NCI-H748 (cell line): Measurements from ENCODE around the gene TPD52L2.

ENCODE experiments used
- DNase-seq: peaks from one replicate; lab custom pipeline; 2025; ENCODE audit not compliant: unreplicated experiment; lab: John Stamatoyannopoulos, UW

The TPD52L2 gene

GRCh38 chr20:63930971-63931553, 66.0 kb downstream of the TPD52L2 start:
- no peak for DNase-seq

- no peak for DNase-seq
These were observed 66.7 kb downstream of the TPD52L2 start for GRCh38 chr20:63931735-63932134.

- no peak for DNase-seq
These were observed 67.6 kb downstream of the TPD52L2 start for GRCh38 chr20:63932606-63933160.

DNA sequence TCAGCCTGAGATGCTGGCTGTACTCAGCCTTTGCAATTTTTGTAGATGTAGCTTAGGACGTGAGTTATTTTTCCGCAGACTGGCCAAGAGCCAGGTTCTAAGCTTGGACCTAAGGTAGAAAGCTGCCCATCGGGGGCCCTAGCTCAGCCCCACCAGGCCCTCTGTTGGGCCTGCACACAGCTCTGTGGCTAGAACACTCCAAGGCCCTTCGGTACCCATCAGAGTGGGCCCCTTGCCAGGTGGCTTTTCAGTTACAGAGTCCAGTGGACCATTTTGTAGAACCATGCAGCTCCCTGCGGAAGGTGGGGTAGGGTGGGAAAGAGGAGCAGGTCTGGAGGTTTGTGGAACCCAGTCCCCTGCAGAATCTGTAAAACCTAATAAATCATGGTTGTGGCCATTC, 68.6 kb downstream of the TPD52L2 start:
- DNase-seq = no peak

DNA sequence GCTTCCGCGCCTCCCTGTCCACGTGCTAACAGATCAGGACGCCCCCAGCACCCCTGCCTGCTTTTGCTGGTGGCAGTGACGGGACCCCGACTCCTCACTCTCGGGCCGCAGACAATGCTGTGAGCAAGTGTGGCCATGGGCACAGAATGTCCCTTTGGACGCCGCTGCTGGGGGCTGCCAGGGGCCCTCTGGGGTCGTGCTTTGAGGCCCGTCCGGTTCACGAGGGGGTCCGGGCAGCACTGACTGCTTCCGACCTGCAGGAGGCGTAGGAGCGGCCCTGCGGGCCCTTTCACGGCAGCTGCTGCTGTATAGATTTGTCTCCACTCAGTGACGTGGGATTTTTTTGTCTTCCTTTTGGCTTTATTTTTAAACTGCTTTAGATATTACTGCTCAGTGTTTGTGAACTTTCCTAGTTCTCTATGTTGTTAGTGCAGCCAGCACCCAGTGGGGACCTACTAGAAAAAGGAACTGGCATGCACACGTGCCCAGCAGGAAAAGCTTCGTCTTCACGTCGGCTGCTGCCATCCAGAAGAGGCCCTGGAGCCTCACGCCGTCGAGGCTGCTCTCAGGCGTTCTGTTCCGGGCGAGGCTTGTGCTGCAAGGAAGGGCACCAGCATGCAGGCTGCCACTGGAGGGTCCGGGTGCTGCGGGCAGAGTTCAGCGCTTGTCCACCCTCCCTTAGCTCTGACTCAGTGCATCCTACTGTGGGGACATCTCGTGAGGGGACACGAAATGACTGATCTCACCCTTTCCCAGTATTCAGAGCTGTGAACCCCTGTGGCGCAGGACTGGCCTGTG, 69.4 kb downstream of the TPD52L2 start:
- no peak for DNase-seq

DNA sequence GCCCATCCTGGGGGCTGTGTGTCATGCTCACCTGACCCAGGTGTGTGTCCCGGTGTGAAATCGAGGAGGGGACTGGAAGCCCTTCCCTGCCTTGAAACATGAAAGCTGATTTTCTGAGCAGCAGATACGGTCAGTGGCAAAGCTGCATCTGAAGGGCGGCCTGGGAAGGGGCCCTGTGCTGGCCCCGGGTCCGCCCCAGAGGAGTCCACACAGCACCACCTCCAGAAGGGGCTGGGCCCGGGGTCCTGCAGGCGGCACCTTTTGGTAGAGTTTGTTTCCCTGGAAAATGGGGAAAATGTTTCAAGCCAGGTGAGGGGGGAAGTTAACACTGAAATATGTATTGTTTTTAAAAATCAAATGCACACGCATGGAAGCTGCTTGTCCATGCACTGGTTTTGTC, 70.4 kb downstream of the TPD52L2 start:
- no peak for DNase-seq

DNA sequence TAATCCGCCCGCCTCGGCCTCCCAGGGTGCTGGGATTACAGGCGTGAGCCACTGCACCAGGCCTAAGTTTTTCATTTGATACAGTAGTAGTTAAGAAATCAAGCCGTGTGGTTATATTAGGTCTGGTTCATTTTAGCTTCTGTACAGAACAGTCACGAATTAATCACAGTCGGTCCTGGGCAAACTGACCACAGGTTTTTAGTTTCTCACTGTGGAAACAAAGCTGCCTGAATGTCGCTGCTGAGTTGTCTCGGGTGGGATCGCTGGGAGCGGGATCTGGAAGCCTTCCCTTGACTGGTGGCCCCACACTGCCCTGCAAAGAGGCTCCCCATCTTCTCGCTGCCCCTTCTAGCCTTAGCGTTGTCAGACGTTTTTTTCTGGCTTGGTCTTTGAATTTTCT, 72.5 kb downstream of the TPD52L2 start:
- no peak for DNase-seq

DNA sequence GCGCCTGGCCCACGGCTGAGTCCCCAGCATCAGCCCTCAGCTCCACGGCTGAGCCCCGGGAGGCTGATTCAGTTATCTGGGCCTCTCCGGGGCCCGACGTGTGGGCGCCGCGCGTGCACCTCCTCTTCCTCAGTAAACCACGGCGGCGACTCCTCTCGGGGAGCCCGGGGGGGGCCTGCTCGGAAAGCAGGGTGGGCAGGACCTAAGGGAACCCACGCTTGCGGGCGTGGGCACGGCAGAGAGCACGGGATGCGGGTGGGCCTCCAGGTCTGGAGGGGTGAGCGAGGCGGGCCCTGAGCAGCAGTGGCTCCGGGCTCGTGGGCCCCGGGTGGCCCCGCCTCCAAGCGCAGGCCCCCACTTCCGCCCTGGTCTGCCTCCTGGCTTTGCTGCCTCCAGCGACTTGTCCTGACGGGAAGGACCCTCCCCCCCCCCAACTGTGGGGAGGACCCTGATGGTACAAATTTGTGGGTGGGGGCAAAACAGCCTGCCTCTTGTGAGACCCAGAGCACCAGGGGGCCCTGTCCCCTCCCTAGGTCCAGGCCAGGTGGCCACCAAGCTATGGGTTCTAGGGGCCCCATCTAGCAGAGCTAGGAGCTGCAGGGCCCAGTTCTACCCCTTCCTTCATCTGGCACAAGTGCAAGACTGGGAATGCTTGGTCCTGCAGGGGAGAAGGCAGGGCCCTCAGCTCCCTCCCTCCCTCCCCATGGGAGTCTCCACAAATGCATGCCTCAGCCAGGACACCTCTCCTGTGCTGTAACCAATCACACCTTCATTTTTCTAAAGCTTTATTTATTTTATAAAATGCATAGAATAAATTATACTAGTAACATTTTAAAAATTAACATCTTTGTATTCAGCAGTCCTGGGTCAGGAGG, 74.2 kb downstream of the TPD52L2 start:
- no peak for DNase-seq

- DNase-seq = no peak
These were observed 75.0 kb downstream of the TPD52L2 start for GRCh38 chr20:63940071-63940471.

DNA sequence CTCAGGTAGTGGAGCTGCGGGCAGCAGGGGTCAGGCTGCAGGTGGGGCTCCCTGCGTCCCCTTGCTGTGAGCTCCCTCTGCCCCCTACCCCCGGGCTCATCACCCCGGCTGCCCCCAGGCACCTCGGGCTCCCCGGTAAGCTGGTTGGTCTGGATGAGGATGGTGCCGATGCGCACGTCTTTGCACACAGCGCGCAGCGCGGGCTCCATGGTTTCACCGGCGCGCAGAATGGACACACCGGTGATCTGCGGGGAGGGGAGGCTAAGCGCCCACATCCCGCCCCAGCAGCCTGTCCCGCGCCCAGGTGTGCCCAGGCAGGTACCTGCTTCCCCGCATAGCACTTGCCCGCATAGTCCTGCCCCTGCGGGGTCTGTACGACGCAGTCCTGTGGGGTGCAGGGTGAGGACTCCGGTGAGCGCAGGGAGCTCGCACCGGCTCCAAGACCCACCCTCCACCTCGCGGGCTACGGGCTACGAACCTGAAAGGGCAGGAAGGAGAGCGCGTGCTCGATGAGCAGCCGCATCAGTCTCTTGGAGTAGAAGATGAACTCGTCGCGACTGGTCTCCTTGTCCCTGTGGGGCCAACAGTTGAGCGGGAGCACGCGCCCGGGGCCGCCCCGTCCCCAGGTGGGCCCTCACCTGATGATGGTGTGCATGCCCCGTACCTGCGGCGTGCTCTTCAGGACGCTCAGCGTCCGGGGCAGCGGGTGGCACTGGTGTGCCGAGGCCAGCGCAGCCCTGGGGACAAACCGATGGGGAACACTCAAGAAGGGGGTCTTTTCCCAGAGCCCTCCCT, 75.6 kb downstream of the TPD52L2 start:
- no peak for DNase-seq
